ENCODE data around the gene MUC2. TPM values are rescaled to one million over a fixed set of nuclear protein-coding genes. Genes with fewer than 3 reads are reported as not detected.

The MUC2 gene
- total RNA-seq, 2 donors from 2014 or later, result 1,472 to 2,135 TPM

GRCh38 chr11:1081601-1082311 lies 7.1 kb downstream of the MUC2 start:
- ATAC-seq, result peak; percentile 12
- DNase-seq, result peak in 1 of 2 donors; percentile 11
- intact Hi-C loops (cut with DNase I, micrococcal nuclease), result no loop called here

GRCh38 chr11:1082346-1082727 lies 7.7 kb downstream of the MUC2 start:
- ATAC-seq, result peak; percentile 7
- intact Hi-C loops (cut with DNase I, micrococcal nuclease), result no loop called here
- peak in 1 of 2 donors; percentile 4 for DNase-seq

- ATAC-seq (peak; percentile 2), DNase-seq (peak in 1 of 2 donors; percentile 4)
- intact Hi-C loops (cut with DNase I, micrococcal nuclease), result no loop called here
Observed at GRCh38 chr11:1082728-1083620, 8.3 kb downstream of the MUC2 start.

GRCh38 chr11:1083621-1084551 lies 9.2 kb downstream of the MUC2 start:
- intact Hi-C loops (cut with DNase I, micrococcal nuclease), result no loop called here
- DNase-seq (no peak), ATAC-seq (peak; percentile 4)

- intact Hi-C loops (cut with DNase I, micrococcal nuclease), result no loop called here
- no peak for ATAC-seq
- DNase-seq, result no peak
Observed at GRCh38 chr11:1084561-1085439, 10.1 kb downstream of the MUC2 start.

- DNase-seq (no peak), ATAC-seq (no peak)
- intact Hi-C loops (cut with DNase I, micrococcal nuclease), result no loop called here
Observed at GRCh38 chr11:1085440-1086170, 10.9 kb downstream of the MUC2 start.

- no peak for ATAC-seq
Observed at GRCh38 chr11:1086171-1087102, 11.8 kb downstream of the MUC2 start.

GRCh38 chr11:1087279-1087960 lies 12.7 kb downstream of the MUC2 start:
- ATAC-seq (no peak), DNase-seq (no peak)
- intact Hi-C loops (cut with DNase I, micrococcal nuclease), result no loop called here

More at GRCh38 chr11:1086171-1087102, 11.8 kb downstream of the MUC2 start:
- DNase-seq, result no peak
- intact Hi-C loops (cut with DNase I, micrococcal nuclease), result no loop called here

GRCh38 chr11:1087961-1088926 lies 13.6 kb downstream of the MUC2 start:
- intact Hi-C loops (cut with DNase I, micrococcal nuclease), result no loop called here
- DNase-seq, result peak in 1 of 2 donors; percentile 66

GRCh38 chr11:1088927-1089737 lies 14.5 kb downstream of the MUC2 start:
- ATAC-seq (no peak), DNase-seq (no peak)

More at GRCh38 chr11:1087961-1088926, 13.6 kb downstream of the MUC2 start:
- ATAC-seq, result peak; percentile 16

GRCh38 chr11:1089738-1090599 lies 15.3 kb downstream of the MUC2 start:
- ATAC-seq (peak; percentile 2), DNase-seq (no peak)
- intact Hi-C loops (cut with DNase I, micrococcal nuclease), result no loop called here

More at GRCh38 chr11:1088927-1089737, 14.5 kb downstream of the MUC2 start:
- intact Hi-C loops (cut with DNase I, micrococcal nuclease), result no loop called here

- DNase-seq (no peak), ATAC-seq (peak; percentile 8)
- intact Hi-C loops (cut with DNase I, micrococcal nuclease), result no loop called here
Observed at GRCh38 chr11:1090600-1091331, 16.1 kb downstream of the MUC2 start.
